DND-41 (cell line): ENCODE data around the gene PTPRU.

ENCODE experiments used
- EZH2 ChIP-seq: IDR thresholded peaks from 3 replicates; pipeline ENCODE4 v1.6.1; 2012; ENCODE audit warnings: borderline replicate concordance, low read depth, mild to moderate bottlenecking, moderate library complexity, low read length, inconsistent platforms; ENCODE audit not compliant: severe bottlenecking
- TF ChIP-seq, protein P1 (sequence below): IDR thresholded peaks from 2 replicates; pipeline ENCODE4 v1.5.1; 2012; ENCODE audit warnings: borderline replicate concordance, low read length, moderate library complexity, mild to moderate bottlenecking; ENCODE audit not compliant: poor library complexity, severe bottlenecking; ENCODE audit errors: extremely low read depth

DNA sequence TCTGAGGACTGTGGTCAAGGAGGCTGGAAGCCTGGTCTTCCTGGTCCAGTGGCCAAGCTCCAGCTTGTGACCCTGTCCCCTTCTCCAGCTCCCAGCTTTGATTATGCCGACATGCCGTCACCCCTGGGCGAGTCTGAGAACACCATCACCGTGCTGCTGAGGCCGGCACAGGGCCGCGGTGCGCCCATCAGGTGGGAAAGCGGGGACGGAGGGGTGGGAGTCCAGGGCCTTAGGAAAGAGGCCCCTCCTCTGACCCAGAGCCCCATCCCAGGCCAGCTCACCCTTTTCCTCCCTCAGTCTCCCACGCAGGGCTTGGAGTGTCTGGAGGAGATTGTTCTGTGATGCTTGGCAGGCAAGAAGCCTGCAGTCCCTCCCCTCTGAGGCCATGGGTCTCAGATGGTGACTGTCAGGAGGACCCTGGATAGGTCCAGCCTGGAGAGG, 43.6 kb downstream of the PTPRU start:
- TF ChIP-seq, protein P1, sequence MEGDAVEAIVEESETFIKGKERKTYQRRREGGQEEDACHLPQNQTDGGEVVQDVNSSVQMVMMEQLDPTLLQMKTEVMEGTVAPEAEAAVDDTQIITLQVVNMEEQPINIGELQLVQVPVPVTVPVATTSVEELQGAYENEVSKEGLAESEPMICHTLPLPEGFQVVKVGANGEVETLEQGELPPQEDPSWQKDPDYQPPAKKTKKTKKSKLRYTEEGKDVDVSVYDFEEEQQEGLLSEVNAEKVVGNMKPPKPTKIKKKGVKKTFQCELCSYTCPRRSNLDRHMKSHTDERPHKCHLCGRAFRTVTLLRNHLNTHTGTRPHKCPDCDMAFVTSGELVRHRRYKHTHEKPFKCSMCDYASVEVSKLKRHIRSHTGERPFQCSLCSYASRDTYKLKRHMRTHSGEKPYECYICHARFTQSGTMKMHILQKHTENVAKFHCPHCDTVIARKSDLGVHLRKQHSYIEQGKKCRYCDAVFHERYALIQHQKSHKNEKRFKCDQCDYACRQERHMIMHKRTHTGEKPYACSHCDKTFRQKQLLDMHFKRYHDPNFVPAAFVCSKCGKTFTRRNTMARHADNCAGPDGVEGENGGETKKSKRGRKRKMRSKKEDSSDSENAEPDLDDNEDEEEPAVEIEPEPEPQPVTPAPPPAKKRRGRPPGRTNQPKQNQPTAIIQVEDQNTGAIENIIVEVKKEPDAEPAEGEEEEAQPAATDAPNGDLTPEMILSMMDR, result no peak
- TF ChIP-seq EZH2, result no peak
